HG03460 (cell line): ENCODE results near the gene TMEM187.
"Not testable (repeated sequence)": the region's sequence is repeated elsewhere in the genome, so short reads cannot be mapped to it uniquely, and the experiment has no call there.

Source experiments
- ATAC-seq: cut with Tn5 transposase; IDR thresholded peaks from one replicate; pipeline ENCODE4 v1.9.1; 2021; ENCODE audit not compliant: unreplicated experiment

TMEM187 gene

DNA sequence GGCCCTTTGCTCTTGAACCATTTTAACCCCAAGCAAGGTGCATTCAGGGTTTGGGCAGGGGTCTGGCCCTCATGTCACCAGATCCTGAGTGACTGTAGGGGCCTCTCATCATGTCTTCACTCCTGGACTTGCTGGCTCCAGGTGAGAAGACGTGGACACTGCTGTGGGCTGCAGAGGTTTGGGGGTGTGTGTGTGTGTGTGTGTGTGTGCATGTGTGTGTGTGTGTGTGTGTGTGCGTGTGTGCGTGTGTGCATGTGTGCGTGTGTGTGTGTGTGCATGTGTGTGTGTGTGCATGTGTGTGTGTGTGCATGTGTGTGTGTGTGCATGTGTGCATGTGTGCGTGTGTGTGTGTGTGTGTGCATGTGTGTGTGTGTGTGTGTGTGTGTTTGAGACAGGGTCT lies 21.8 kb downstream of the TMEM187 start:
- not testable (repeated sequence) for ATAC-seq

DNA sequence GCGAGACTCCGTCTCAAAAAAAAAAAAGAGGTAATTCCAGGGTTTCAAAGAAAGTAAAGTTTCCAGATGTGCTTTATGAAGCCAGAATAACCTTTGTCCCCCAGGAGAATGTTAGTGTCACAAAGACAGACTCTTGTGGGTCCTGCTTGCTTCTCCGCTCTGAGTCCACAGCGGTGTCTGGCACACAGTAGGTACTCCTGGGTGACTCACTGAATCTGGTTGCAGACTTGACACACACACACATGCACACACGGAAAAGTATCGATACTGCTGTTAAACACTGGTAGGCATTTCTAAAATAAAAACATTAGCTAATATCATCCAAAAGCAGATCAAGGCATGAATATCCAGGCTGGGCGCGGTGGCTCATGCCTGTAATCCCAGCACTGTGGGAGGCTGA lies 22.9 kb downstream of the TMEM187 start:
- no peak for ATAC-seq

DNA sequence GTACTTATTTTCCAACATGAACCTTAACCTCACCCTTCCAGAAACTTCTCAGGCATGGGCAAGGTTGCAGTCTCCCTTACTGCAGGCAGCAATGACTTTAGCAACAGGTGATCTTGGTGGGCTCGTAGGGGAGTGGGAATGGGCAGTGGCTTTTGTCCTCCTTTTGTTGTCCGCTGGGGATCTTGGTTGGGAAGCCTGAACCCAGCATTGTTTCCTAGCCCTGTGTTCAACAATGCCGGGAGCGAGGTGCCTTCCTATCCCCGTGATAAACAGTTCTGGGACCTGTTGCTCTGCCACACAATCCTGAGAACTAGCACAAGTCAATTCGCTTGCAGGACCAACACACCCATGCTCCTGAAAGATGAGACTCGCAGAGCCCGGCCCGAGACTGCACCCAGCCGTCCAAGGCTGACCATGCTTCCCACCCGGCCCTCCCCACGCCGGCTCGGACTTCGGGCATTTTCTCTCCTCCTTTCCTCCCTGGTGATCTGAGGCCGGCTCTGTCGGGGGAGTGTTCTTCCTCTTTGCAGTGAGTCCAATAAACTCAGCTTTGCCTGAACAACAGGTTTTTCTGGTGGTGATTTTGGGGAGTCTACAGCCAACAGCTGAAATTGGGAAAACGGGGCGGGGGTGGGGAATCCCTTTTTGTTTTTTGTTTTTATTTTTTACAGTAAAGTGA lies 26.9 kb downstream of the TMEM187 start:
- ATAC-seq: no peak

DNA sequence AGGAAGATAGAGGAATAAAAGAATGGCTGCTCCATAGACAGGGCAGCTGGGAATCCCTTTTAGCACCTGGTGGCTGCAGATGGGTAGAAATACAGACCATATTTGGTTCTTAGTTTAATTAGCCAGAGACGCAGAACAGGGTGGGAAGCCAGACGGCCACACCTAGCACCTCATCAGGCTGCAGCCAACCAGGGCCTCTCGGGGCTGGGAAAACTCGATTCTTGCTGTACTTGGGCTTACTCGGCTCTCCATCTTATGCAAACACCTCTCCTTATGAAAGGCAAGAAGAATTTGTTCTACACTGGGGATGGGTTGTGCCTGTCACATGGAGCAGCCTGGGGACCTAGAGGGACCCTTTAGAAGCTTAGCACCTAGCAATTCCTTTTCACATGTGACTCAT lies 27.5 kb downstream of the TMEM187 start:
- ATAC-seq: no peak

DNA sequence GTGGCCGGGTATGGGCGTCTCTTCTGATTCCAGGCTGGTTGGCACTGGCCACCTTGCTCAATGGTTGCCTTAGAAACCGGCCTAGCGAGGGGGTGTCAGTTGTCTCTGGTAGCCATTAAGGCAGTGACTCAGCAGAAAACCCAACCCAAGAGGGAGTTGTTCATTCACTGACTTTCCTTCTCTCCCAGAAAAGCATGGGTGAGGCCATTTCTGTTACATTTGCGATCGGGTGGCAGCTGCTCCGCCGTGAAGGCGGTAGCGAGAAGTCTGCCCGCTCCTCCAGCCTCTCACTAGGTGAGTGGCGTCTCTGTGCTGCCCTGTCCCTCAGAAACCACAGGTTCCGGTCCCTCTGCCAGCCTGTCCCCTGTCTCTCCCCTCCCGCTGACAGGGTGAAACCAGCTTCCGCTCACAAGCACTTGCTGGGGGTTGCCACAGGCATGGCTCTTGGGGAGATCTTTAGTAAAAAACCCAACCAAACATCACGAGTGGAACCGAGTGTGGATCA lies 29.7 kb downstream of the TMEM187 start:
- ATAC-seq: peak; percentile 86

DNA sequence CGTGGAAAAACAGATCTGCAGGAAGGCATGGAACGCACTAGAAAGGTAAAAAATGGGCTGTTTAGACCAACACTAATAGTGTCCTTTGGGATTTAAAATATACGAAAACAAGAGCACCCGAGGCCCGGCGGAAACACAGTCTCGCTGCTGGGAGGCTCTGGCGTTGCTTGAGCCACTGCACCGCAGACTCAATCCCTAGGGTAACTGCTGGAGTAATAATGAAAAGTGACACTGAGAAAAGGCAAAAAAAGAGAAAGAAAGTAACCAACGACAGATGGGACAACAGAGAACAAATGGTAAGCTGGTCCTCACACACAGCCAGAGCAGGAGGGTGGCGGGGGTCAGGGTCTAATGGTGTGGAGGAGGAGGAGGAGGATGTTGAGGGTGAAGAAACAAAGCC lies 31.8 kb downstream of the TMEM187 start:
- no peak for ATAC-seq

DNA sequence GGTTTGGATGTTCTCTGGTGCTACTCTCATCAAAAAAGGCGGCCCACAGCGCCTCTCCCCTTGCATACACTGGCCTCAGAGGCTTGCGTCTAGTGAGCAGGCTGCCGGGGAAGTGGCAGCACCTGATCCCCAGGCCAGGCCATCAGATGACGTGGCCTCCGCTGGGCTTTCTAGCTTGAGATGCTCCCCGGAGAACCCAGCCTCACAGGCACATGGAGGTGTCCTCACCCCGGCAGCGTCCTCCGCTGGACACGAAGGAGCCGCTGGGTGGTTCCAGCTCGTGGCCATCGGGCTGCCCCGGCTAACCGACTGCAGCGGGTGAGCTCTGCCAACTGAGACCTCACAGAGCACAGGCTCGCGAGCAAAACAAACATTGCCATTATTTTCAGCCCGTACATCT lies 34.4 kb downstream of the TMEM187 start:
- ATAC-seq: no peak

DNA sequence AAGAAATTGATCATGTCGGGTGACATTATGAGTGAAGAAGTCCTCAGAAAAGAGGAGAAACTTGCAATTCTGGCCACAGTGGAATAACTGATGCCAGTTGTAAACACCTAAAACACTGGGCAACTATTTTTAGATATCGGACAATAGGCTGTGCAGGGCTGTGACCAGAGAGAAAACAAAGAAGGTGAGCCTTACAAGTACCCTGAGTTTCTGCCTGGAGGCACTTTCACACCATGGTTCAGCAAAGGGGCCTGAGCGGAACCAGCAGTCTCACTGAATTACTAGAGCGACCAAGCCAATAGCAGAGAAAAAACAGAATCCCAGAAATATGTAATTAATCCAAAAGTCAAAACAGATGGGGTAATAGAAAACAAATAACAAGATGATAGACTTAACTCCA lies 36.0 kb downstream of the TMEM187 start:
- ATAC-seq: no peak

DNA sequence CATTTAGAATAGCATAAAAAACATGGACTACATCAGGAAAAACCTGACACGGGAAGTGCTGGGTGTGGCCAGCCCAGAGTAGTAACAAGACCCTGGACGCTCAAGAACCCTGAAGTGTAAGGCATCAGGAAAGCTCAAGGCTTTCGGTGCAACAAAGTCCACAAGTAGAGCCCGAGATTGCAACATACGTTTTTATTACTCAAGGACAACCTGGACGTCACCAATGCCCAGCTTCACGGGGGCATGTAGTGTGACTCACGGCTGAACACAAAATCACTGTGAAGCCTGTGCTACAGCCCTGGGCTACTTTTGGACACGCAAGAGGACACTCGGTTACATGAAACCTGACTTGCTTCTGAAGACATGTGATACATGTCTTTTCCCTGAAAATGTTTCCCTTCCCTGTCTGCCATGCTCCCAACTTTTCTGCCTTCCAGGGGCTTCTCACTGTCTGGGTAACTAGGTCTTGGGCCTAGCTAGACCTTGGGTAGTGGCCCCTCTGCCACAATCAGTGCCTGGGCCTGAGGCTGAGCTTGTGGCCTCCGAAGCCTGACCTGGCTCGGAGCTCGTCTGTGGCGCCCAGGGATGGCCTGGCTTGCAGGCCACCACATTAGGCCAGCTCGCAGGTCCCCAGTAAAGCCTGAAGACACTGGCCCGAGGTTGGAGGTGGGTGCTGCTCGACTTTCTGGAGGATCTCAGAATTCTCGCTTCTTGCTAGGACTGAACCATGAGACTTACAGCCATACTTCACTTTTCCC lies 38.0 kb downstream of the TMEM187 start:
- ATAC-seq: no peak

DNA sequence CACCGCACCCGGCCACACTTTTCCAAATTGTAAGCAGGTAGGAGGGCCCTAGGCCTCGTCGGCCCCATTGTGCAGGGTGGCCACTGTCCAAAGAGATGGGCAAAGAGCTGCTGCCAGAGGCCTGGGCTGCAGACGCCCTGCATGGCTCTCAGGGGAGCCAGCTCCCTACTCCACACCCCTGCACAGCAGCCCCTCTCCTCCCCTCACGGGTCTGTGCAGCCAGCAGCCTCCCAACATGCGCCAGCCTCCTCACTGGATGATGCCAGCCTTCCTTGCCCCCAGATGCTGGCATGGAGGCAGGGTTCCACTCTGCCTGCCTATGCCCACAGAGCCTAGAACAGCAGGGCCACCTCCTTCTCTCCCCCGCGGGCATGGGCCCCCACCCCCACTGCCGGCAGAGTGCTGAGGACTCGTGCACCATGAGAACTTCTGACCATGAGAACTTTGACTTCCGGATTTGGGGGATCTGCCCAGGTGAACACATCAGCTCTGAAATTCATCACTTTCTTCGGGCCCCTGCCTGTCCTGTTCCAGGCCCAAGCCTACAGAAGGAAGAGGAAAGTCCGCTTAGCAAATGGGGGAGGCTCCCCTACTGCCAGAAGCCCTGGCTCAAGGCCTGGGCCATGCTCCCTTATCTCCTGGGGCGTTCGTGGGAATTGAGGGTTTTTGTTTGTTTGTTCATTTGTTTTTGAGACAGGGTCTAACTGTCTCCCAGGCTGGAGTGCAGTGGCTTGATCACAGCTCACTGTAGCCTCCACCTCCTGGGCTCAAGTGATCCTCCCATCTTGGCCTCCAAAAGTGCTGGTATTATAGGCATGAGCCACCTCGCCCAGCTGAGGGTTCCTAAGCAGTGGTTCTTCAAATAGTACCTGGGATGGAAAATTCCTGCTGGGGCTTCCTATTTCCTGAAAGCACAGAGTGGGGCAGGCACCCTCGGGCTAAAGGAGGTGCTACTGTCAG lies 39.1 kb downstream of the TMEM187 start:
- no peak for ATAC-seq

DNA sequence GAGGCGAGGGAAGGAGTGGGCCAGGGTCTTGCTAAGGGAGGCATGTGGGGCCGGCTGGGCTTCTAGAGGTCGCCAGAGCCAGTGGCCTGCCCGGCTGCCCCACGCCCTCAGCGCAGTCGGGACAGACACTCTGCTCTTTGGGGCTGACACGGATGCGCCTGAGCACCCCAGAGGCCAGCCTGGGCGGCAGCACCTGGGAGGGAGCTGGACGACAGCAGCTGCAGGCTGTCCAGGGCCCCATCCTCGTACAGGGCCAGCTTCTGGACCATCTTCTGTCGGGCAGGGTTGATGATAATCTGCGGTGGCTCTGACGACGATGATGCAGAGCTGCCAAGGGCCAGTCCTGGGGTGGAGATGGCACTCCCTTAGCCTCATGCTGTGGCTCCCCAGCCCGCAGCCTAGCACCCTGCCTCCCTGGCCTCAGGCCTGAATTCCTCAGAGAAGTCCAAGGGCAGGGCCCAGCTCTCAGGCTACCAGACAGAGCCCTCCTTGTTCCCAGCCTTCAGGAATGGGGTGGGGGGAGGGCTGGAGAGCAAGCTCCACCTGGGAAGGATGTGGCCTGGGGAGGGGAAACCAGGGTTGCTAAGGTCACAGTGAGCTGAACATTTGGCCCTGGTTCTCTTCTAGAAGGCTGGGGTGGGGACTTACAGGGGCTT lies 39.9 kb downstream of the TMEM187 start:
- no peak for ATAC-seq

DNA sequence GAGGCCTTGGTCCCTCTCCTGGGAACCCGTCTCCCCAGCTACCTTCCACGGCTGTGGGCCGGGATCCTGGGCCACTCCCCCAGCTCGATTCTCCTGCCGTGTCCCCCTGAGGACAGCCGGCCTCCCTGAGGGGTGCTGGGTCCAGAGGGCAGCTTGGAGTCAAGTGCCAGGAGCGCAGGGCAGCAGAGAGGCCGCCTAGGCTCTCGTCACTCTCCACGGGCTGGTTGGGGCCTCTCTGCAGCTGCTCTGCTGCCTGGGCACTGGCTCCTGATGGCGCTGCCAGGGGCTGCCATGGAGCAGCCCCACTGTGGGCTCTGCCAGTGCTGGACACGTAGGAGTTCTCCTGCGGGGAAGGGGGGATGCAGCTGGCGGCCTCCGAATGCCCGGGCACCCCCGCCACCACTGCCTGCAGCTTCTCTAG lies 40.5 kb downstream of the TMEM187 start:
- no peak for ATAC-seq

DNA sequence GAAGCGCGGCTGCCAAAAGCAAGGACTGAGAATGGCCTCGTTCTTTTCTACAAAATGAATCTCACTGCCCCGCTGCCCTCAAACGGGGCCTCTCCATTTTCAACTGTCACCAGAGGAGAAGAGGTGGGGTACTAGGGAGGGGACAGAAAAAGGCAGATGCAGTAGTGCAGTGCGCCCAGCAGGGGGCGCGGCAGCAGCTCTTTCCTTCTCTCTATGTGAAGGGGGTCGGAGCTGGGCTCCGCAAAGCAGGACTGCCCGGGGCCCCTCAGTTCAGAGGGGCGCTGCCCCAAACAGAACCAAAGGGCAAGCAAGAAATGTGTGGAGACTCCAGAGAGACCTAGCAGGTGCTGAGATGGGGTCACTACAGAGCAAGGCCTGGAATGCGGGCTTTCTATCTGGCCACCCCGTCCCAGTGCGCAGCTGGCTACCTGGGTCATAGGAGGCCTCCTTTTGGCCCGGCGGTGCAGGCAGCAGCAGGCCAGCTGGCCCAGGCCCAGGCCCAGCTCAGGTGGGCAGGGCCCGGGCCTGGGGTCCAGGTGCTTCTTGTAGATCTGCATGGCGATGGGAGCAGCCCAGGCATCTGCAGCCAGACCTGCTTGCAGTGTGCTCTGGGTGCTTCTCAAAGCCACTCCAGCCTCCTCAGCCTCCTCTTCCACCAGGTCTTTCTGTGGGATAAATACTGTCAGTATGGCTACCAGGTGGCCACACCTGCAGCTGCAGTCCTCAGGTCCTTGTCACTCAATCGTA lies 41.2 kb downstream of the TMEM187 start:
- no peak for ATAC-seq

DNA sequence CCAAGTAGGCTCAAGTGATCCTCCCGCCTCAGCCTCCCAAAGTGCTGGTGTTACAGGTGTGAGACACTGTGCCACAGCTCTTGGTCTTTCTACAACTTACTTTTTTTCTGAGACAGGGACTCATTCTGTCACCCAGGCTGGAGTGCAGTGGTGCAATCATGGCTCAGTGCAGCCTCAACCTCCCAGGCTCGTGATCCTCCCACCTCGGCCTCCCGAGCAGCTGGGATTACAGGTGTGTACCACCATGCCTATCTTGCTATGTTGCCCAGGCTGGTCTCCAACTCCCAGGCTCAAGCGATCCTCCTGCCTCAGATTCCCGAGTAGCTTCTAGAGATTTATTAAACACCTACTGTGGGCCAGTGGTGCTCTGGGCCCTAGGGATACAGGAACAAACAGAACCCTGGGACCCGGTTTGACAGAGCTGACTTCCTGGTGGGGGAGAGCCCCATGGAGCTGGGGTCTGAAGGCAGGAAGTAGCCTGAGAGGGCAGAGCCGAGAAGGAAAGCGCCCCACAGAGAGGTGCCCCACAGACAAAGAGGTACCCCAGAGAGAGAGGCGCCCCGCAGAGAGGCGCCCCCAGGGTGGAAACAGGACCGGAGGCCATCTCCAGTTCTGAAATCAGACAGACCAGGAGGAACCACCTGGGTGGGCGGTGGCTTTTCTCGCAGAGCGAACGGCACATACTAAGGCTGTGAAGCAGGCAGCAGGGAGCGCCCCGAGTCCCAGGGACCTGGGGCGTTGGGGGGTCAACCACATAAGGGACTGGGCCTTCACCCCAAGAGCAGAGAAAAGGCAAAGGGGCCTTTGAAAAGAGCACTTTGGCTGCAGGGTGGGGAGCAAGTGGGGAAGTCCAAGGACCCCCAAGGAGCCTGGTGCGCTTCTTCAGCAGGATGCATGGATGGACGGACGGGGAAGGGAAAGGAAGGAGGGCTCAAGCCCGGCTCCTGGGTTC lies 42.2 kb downstream of the TMEM187 start:
- ATAC-seq: no peak

DNA sequence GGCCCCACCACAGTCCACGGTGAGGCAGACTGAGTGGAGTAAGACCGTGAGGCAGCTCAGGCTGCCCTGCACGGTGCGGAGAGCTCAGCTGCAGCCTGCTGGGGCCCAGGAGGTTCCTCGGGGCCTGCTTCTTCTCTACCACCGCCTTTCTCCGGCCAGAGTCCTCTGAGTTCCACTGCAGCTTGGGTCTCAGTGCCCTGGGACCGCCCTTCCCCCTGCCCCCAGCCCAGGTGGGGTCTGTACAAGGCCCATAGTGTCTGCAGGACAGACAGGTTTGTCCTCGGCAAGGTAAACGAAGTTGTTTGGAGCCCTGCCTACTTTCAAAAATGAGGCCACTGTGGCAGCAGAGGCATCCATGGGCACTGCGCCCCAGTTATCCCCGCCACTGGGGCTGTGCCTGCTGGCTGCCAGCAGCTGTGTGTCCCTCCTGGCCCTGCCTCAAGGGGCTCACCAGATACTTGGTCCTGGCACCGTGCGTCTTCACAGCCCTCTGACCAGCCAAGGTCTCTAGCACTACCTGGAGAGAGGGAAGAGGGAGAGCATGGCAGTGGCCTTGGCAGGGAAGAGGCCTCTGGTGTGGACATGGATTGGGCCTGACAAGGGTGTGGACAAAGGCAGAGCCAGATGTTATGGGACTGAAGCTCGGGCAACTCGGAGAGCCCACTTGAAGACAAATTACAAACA lies 43.2 kb downstream of the TMEM187 start:
- ATAC-seq: no peak

DNA sequence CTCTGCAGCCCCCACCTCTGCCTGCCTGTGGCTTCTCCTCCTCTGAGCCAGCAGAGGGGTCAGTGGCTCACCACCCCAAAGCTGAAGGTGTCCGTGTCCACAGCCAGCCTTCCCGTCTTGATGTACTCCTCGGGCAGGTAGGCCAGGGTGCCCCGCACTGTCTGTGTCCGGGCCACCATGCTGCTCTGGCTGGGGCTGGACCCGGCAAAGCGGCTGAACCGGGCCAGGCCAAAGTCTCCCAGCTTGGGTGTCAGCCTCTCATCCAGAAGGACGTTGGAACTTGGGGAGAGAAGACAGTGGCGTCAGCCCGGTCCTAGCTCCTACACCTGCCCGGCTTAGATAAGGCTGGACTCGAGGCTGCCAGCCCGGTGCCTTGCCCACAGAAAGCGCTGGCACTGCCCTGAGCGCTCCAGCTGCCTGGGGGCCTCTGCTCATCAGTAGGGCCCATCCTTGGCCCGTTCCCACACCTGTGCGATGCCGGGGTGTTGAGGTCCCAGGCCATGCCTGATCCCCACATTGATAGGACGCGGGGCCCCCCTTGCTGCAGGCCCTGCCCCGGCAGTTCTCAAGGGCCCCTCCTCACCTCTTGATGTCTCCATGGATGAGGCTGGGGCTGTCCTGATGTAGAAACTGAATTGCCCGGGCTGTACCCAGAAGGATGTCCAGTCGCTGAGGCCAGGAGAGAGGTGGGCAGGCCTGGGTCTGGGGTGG lies 44.0 kb downstream of the TMEM187 start:
- ATAC-seq: no peak

DNA sequence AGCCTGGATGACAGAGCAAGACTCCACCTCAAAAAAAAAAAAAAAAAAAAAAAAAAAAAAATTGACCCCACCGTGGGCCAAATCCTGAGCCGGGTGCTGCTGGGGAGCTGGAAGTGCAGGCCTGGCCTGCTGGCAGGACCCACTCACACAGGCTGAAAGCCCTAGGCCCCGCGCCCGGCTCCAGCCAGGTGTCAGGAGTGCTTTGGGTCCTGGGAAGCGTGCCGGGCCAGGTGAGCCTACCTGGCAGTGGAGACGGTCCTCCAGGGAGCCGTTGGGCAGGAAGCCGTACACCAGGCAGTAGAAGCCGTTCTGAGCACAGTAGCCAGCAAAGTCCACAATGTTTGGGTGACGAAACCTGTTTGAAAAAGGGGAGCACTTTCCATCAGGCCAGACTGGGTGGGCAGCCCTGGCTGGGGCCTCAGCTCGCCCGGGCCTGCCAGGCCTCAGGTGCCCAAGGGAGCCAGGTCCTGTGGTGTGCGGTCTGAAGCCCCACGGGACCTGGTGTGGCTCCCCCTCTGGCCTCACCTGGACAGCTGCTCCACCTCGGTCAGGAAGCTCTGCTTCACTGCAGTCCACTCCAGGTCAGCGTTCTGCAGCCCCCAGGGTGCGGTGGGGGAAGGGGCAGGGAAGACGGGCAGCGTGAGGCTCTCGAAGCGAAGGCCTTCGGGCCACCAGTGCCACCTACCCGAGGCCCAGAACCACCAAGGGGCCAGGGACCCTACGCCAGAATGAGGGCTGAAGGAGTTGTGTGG lies 45.4 kb downstream of the TMEM187 start:
- no peak for ATAC-seq
